CD1c-positive myeloid dendritic cell (primary cell): Measurements from ENCODE around the gene GALNT12.

Experiments used
- DNase-seq: peaks from one replicate; pipeline ENCODE4 v3.0.0-alpha.2; 2016; ENCODE audit errors: extremely low spot score

GALNT12 gene

GRCh38 chr9:98783518-98784226 lies 23.8 kb upstream of the GALNT12 start:
- no peak for DNase-seq

GRCh38 chr9:98784831-98785806 lies 22.4 kb upstream of the GALNT12 start:
- DNase-seq = no peak

GRCh38 chr9:98786750-98787510 lies 20.5 kb upstream of the GALNT12 start:
- DNase-seq = no peak

GRCh38 chr9:98787766-98788335 lies 19.6 kb upstream of the GALNT12 start:
- no peak for DNase-seq

- no peak for DNase-seq
These were observed 17.9 kb upstream of the GALNT12 start for GRCh38 chr9:98789483-98790133.

- DNase-seq = no peak
These were observed 17.2 kb upstream of the GALNT12 start for GRCh38 chr9:98790134-98790841.

- DNase-seq = peak; percentile 81
These were observed 16.4 kb upstream of the GALNT12 start for GRCh38 chr9:98790842-98791607.

GRCh38 chr9:98791608-98792490 lies 15.6 kb upstream of the GALNT12 start:
- DNase-seq = no peak

- peak; percentile 19 for DNase-seq
These were observed 14.4 kb upstream of the GALNT12 start for GRCh38 chr9:98793031-98793430.

- DNase-seq = no peak
These were observed 12.7 kb upstream of the GALNT12 start for GRCh38 chr9:98794802-98795201.

- DNase-seq = no peak
These were observed 12.0 kb upstream of the GALNT12 start for GRCh38 chr9:98795295-98795955.

- no peak for DNase-seq
These were observed 11.5 kb upstream of the GALNT12 start for GRCh38 chr9:98795970-98796363.

GRCh38 chr9:98796364-98797101 lies 10.9 kb upstream of the GALNT12 start, which contains the start of gene ANKS6:
TSS of gene ANKS6 (minus strand) at chr9:98796555. CDS start at chr9:98796491, 64 bp downstream.
- DNase-seq = peak; percentile 82

GRCh38 chr9:98797491-98797890 lies 10.0 kb upstream of the GALNT12 start:
- no peak for DNase-seq

- no peak for DNase-seq
These were observed 9.2 kb upstream of the GALNT12 start for GRCh38 chr9:98798254-98798653.

- no peak for DNase-seq
These were observed 5.9 kb upstream of the GALNT12 start for GRCh38 chr9:98801561-98801960.

GRCh38 chr9:98801969-98802371 lies 5.5 kb upstream of the GALNT12 start:
- no peak for DNase-seq
